Trophoblast cell (in vitro differentiated cells and primary cell): Measurements from ENCODE around the gene GLI1.

Experiments used
- DNase-seq, 2 donors: peaks; one replicate each; pipeline ENCODE4 v3.0.0-alpha.2; 2016
- H2AFZ ChIP-seq: 2 replicates; pipeline ENCODE4 v1.6.1; 2013; ENCODE audit warnings: low read length, moderate library complexity, mild to moderate bottlenecking; ENCODE audit not compliant: insufficient read depth, poor library complexity
- H2AK5ac ChIP-seq: 2 replicates; pipeline ENCODE4 v1.6.1; 2013; ENCODE audit warnings: mild to moderate bottlenecking, low read length
- H2BK120ac ChIP-seq: 2 replicates; pipeline ENCODE4 v1.6.1; 2013; ENCODE audit warnings: low read length, mild to moderate bottlenecking, moderate library complexity; ENCODE audit not compliant: insufficient read depth, poor library complexity
- H2BK12ac ChIP-seq: 2 replicates; pipeline ENCODE4 v1.6.1; 2013; ENCODE audit warnings: mild to moderate bottlenecking, low read length, moderate library complexity
- H2BK5ac ChIP-seq: 2 replicates; pipeline ENCODE4 v1.6.1; 2013; ENCODE audit warnings: low read length, low read depth, moderate library complexity, mild to moderate bottlenecking; ENCODE audit not compliant: poor library complexity
- H3K14ac ChIP-seq: 2 replicates; pipeline ENCODE4 v1.6.1; 2013; ENCODE audit warnings: mild to moderate bottlenecking, low read length
- H3K18ac ChIP-seq: 2 replicates; pipeline ENCODE4 v1.6.1; 2013; ENCODE audit warnings: mild to moderate bottlenecking, low read length
- H3K23ac ChIP-seq: 2 replicates; pipeline ENCODE4 v1.6.1; 2013; ENCODE audit warnings: low read length
- H3K27ac ChIP-seq: 2 replicates; pipeline ENCODE4 v1.5.1; 2013; ENCODE audit warnings: low read depth, mild to moderate bottlenecking, inconsistent platforms, low read length, moderate library complexity
- H3K27me3 ChIP-seq: 2 replicates; pipeline ENCODE4 v1.6.1; 2013; ENCODE audit warnings: inconsistent platforms, mild to moderate bottlenecking, low read length, moderate library complexity; ENCODE audit not compliant: insufficient read depth
- H3K36me3 ChIP-seq, 2 experiments: 1 replicate in 1 of 2; 2 replicates in 1 of 2; pipeline ENCODE4 v1.6.1; 2013; ENCODE audit warnings: low read length in 2 of 2, mild to moderate bottlenecking in 2 of 2, moderate library complexity in 1 of 2; ENCODE audit not compliant: insufficient read depth in 2 of 2, control insufficient read depth in 1 of 2
- H3K4ac ChIP-seq: 2 replicates; pipeline ENCODE4 v1.6.1; 2013; ENCODE audit warnings: low read depth, mild to moderate bottlenecking, low read length, moderate library complexity
- H3K4me1 ChIP-seq, 2 experiments: 1 replicate in 1 of 2; 2 replicates in 1 of 2; pipeline ENCODE4 v1.6.1; 2013; ENCODE audit warnings: low read length in 2 of 2, mild to moderate bottlenecking in 2 of 2, moderate library complexity in 1 of 2; ENCODE audit not compliant: insufficient read depth in 2 of 2, control insufficient read depth in 1 of 2
- H3K4me2 ChIP-seq: 2 replicates; pipeline ENCODE4 v1.6.1; 2013; ENCODE audit warnings: inconsistent platforms, mild to moderate bottlenecking, low read length, moderate library complexity
- H3K4me3 ChIP-seq: 2 replicates; pipeline ENCODE4 v1.5.1; 2013; ENCODE audit warnings: mild to moderate bottlenecking, low read depth, low read length, inconsistent platforms
- H3K79me1 ChIP-seq: one replicate; pipeline ENCODE4 v1.6.1; 2013; ENCODE audit warnings: low read length
- H3K79me2 ChIP-seq: 2 replicates; pipeline ENCODE4 v1.6.1; 2013; ENCODE audit warnings: low read length, mild to moderate bottlenecking; ENCODE audit not compliant: control insufficient read depth, insufficient read depth, poor library complexity
- H3K9ac ChIP-seq: 2 replicates; pipeline ENCODE4 v1.6.1; 2013; ENCODE audit warnings: mild to moderate bottlenecking, low read length
- H3K9me3 ChIP-seq: 2 replicates; pipeline ENCODE4 v1.6.1; 2013; ENCODE audit warnings: low read depth, mild to moderate bottlenecking, control low read depth, inconsistent platforms, low read length; ENCODE audit not compliant: insufficient read depth
- H4K12ac ChIP-seq: 2 replicates; pipeline ENCODE4 v1.6.1; 2013; ENCODE audit warnings: low read depth, mild to moderate bottlenecking, low read length, moderate library complexity
- H4K8ac ChIP-seq: 2 replicates; pipeline ENCODE4 v1.6.1; 2013; ENCODE audit warnings: low read depth, mild to moderate bottlenecking, low read length, moderate library complexity
- H4K91ac ChIP-seq: one replicate; pipeline ENCODE4 v1.6.1; 2013; ENCODE audit warnings: low read depth, mild to moderate bottlenecking, low read length, moderate library complexity
- WGBS: extraction: QIAGEN DNeasy Blood & Tissue Kit; methylation state at CpG from one replicate; pipeline ENCODE4 v1.1.7; 2013; ENCODE audit warnings: missing lambda C conversion rate; ENCODE audit not compliant: insufficient read length, insufficient coverage; ENCODE audit errors: extremely low coverage; 5-methylcytosine and 5-hydroxymethylcytosine counted together

Gene GLI1

GRCh38 chr12:57483466-57483865, 23.9 kb downstream of the GLI1 start:
- H3K36me3 ChIP-seq: no peaks in the 10 kb centered on the region
- H3K79me2 ChIP-seq: peaks cover 5% of the 10 kb centered on the region
- no peak overlapping the region for H4K91ac ChIP-seq

GRCh38 chr12:57485695-57486094, 26.1 kb downstream of the GLI1 start:
- Histone ChIP-seq H3K79me1 (peaks cover 3% of the 10 kb centered on the region), H3K36me3 (peaks cover 13 to 15% of the 10 kb centered on the region in 2 experiments), H3K79me2 (peaks cover 8% of the 10 kb centered on the region)

More at GRCh38 chr12:57483466-57483865, 23.9 kb downstream of the GLI1 start:
- no peak overlapping the region for H2BK12ac ChIP-seq
- no peak overlapping the region for H3K27ac ChIP-seq
- no peak overlapping the region for H3K4ac ChIP-seq
- peaks cover 3% of the 10 kb centered on the region for H3K79me1 ChIP-seq
- peaks cover 3 to 4% of the 10 kb centered on the region in 2 experiments for H3K4me1 ChIP-seq
- no peak overlapping the region for H2AFZ ChIP-seq
- H4K12ac ChIP-seq: no peak overlapping the region
- H3K23ac ChIP-seq: no peak overlapping the region
- DNase-seq: peak; percentile 87 to 94
- H3K4me2 ChIP-seq: no peak overlapping the region
- no peak overlapping the region for H3K18ac ChIP-seq
- no peaks in the 10 kb centered on the region for H3K9me3 ChIP-seq
- H3K9ac ChIP-seq: no peak overlapping the region
- H3K4me3 ChIP-seq: no peak overlapping the region
- no CpG with 5 or more reads among the region's 5 CpGs for WGBS
- no peaks in the 10 kb centered on the region for H3K27me3 ChIP-seq
- no peak overlapping the region for H2AK5ac ChIP-seq
- H4K8ac ChIP-seq: no peak overlapping the region
- no peak overlapping the region for H2BK120ac ChIP-seq
- no peak overlapping the region for H2BK5ac ChIP-seq
- H3K14ac ChIP-seq: no peak overlapping the region

GRCh38 chr12:57487055-57487596, 27.5 kb downstream of the GLI1 start:
- H3K9ac ChIP-seq: no peak overlapping the region
- H2AFZ ChIP-seq: peak overlapping the region; percentile 48
- H3K4ac ChIP-seq: no peak overlapping the region
- H2BK5ac ChIP-seq: no peak overlapping the region
- H4K12ac ChIP-seq: peak overlapping the region; percentile 65
- peaks cover 6 to 12% of the 10 kb centered on the region in 2 experiments for H3K4me1 ChIP-seq
- no peak overlapping the region for H3K4me3 ChIP-seq
- no peak overlapping the region for H3K14ac ChIP-seq
- peak overlapping the region; percentile 85 for H4K8ac ChIP-seq
- no peak for DNase-seq
- no peaks in the 10 kb centered on the region for H3K9me3 ChIP-seq
- peaks cover 8% of the 10 kb centered on the region for H3K79me2 ChIP-seq
- H3K27me3 ChIP-seq: no peaks in the 10 kb centered on the region
- no peak overlapping the region for H2AK5ac ChIP-seq
- H2BK12ac ChIP-seq: no peak overlapping the region
- H3K23ac ChIP-seq: no peak overlapping the region
- WGBS: no CpG with 5 or more reads among the region's 27 CpGs
- peaks cover 3% of the 10 kb centered on the region for H3K79me1 ChIP-seq
- H2BK120ac ChIP-seq: no peak overlapping the region
- H3K18ac ChIP-seq: no peak overlapping the region
- H3K36me3 ChIP-seq: peaks cover 16 to 24% of the 10 kb centered on the region in 2 experiments
- H3K4me2 ChIP-seq: peak overlapping the region; percentile 47
- no peak overlapping the region for H4K91ac ChIP-seq
- no peak overlapping the region for H3K27ac ChIP-seq

More at GRCh38 chr12:57485695-57486094, 26.1 kb downstream of the GLI1 start:
- H3K27ac ChIP-seq: no peak overlapping the region
- H2AFZ ChIP-seq: no peak overlapping the region
- no peak overlapping the region for H4K12ac ChIP-seq
- DNase-seq: no peak
- H2BK5ac ChIP-seq: no peak overlapping the region
- peaks cover 6 to 12% of the 10 kb centered on the region in 2 experiments for H3K4me1 ChIP-seq
- no peak overlapping the region for H4K8ac ChIP-seq
- H3K4me3 ChIP-seq: no peak overlapping the region
- no peak overlapping the region for H3K23ac ChIP-seq
- no peak overlapping the region for H3K9ac ChIP-seq
- H3K18ac ChIP-seq: no peak overlapping the region
- no peak overlapping the region for H2AK5ac ChIP-seq
- H3K4ac ChIP-seq: no peak overlapping the region
- no peaks in the 10 kb centered on the region for H3K9me3 ChIP-seq
- H2BK120ac ChIP-seq: no peak overlapping the region
- H3K14ac ChIP-seq: no peak overlapping the region
- no peaks in the 10 kb centered on the region for H3K27me3 ChIP-seq
- no peak overlapping the region for H4K91ac ChIP-seq
- no peak overlapping the region for H3K4me2 ChIP-seq
- no peak overlapping the region for H2BK12ac ChIP-seq

GRCh38 chr12:57487597-57488401, 28.2 kb downstream of the GLI1 start, which contains the start of gene MARS1:
TSS of gene MARS1 (plus strand) at chr12:57488068. CDS start at chr12:57488091, 23 bp downstream.
- Histone ChIP-seq H3K9ac (peak within 1 kb of the TSS; percentile 98), H3K9me3 (no peaks in the 10 kb centered on the region), H4K12ac (peak within 1 kb of the TSS; percentile 89), H2BK12ac (no peak within 1 kb of the TSS), H3K4me3 (peak within 1 kb of the TSS; percentile 99), H2BK120ac (peak within 1 kb of the TSS; percentile 36), H3K4me2 (peak within 1 kb of the TSS; percentile 90), H3K36me3 (peaks cover 20 to 29% of the 10 kb centered on the region in 2 experiments), H3K18ac (peak within 1 kb of the TSS; percentile 64), H4K91ac (peak within 1 kb of the TSS; percentile 91), H3K23ac (no peak within 1 kb of the TSS), H2AFZ (peak within 1 kb of the TSS; percentile 77), H3K14ac (peak within 1 kb of the TSS; percentile 76), H2AK5ac (peak within 1 kb of the TSS; percentile 53), H3K79me2 (peaks cover 8% of the 10 kb centered on the region), H3K27ac (peak within 1 kb of the TSS; percentile 49), H3K79me1 (peaks cover 3% of the 10 kb centered on the region), H2BK5ac (peak within 1 kb of the TSS; percentile 65), H3K4ac (peak within 1 kb of the TSS; percentile 88), H3K4me1 (peaks cover 6 to 12% of the 10 kb centered on the region in 2 experiments), H4K8ac (peak within 1 kb of the TSS; percentile 85), H3K27me3 (no peaks in the 10 kb centered on the region)
- WGBS: 100% methylated on average over 1 of the region's 47 CpGs
- peak; percentile 94 to 98 for DNase-seq
